Right forelimb (tissue), 1 donor: ENCODE measurements around the gene STK32A.

Source experiments
- DNase-seq: peaks from one replicate; pipeline ENCODE4 v3.0.0-alpha.2; 2018

The STK32A gene

GRCh38 chr5:147427521-147428401 lies 192.9 kb downstream of the STK32A start:
- no peak for DNase-seq

- DNase-seq, result no peak
Observed at GRCh38 chr5:147430628-147431027, 195.8 kb downstream of the STK32A start.

DNA sequence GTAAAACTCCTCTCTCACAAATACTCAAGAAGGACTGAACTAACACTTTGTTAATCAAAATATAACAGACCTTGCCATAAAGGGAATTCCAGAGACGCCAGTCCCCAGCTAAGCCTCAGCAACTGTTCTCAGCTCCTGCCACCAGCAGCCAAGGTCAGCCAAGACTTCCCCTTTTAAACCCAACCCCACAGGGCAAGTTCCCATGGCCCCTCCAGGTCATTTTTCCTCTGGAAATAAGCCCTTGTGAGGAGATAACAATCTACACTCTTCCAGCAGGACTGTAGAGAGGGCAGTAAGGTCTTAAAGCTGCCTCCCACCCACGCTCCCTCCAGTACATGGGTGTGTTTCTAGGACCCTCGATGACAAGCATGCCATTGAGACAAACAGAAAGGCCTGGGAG lies 196.8 kb downstream of the STK32A start:
- no peak for DNase-seq

GRCh38 chr5:147432323-147432722 lies 197.5 kb downstream of the STK32A start:
- no peak for DNase-seq

DNA sequence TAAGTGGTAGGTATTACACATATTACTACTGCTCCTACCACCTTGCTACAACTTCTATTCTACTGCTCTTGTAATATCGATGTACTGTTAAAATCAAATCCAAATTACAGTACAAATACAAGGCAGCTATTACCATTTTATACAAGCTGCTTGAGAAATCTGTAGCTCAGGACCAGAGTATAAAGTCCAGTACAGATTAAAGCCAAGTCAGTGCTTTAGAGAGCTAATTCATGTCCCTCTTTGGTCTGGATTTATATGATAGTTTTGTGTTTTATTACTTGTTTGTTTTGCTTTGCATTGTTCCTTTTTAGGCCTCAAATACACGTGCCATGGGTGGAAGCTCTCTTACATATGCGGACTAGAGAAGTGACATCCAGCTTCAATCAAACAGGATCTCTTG lies 199.2 kb downstream of the STK32A start:
- no peak for DNase-seq

GRCh38 chr5:147436596-147436995 lies 201.8 kb downstream of the STK32A start:
- no peak for DNase-seq

GRCh38 chr5:147437161-147437596 lies 202.4 kb downstream of the STK32A start:
- no peak for DNase-seq
